Memory B cell (primary cell): ENCODE results near the gene DHX40.
A peak's percentile ranks its signal among the peaks of the same experiment; 100 is the strongest.

Experiments used
- ATAC-seq: fragments of 150-1000 bp; cut with Tn5 transposase; 2 replicates; pipeline ENCODE4 v1.10.0; 2021; ENCODE audit warnings: low read depth, mild to moderate bottlenecking, moderate library complexity
- DNase-seq, 2 donors: peaks; one replicate each; pipeline ENCODE4 v3.0.0; 2022; ENCODE audit warnings: low spot score in 2 of 2
- H3K27ac Mint-ChIP-seq: one replicate; pipeline ENCODE4 v1.8.0; 2022; ENCODE audit warnings: mild to moderate bottlenecking, moderate library complexity, mixed read lengths
- H3K27me3 Mint-ChIP-seq: one replicate; pipeline ENCODE4 v1.8.0; 2022; ENCODE audit warnings: mixed read lengths
- H3K36me3 Mint-ChIP-seq: one replicate; pipeline ENCODE4 v1.8.0; 2022; ENCODE audit warnings: mild to moderate bottlenecking, mixed read lengths
- H3K4me1 Mint-ChIP-seq: one replicate; pipeline ENCODE4 v1.8.0; 2022; ENCODE audit warnings: mixed read lengths
- H3K4me3 Mint-ChIP-seq: one replicate; pipeline ENCODE4 v1.8.0; 2022; ENCODE audit warnings: mild to moderate bottlenecking, moderate library complexity, mixed read lengths
- H3K9me3 Mint-ChIP-seq: one replicate; pipeline ENCODE4 v1.8.0; 2022; ENCODE audit warnings: mixed read lengths

The DHX40 gene

GRCh38 chr17:59627770-59628171 lies 62.4 kb downstream of the DHX40 start:
- H3K4me3 Mint-ChIP-seq: peak overlapping the region; percentile 54
- peak overlapping the region; percentile 4 for H3K27ac Mint-ChIP-seq
- H3K36me3 Mint-ChIP-seq: peaks cover 8% of the 10 kb centered on the region
- DNase-seq: no peak
- peaks cover 31% of the 10 kb centered on the region for H3K4me1 Mint-ChIP-seq
- no peaks in the 10 kb centered on the region for H3K27me3 Mint-ChIP-seq
- H3K9me3 Mint-ChIP-seq: no peaks in the 10 kb centered on the region
- peak; percentile 64 for ATAC-seq

- no peaks in the 10 kb centered on the region for H3K27me3 Mint-ChIP-seq
- no peaks in the 10 kb centered on the region for H3K9me3 Mint-ChIP-seq
- ATAC-seq (no peak), DNase-seq (no peak)
- peak overlapping the region; percentile 4 for H3K27ac Mint-ChIP-seq
- peaks cover 28% of the 10 kb centered on the region for H3K4me1 Mint-ChIP-seq
- peaks cover 8% of the 10 kb centered on the region for H3K36me3 Mint-ChIP-seq
- no peak overlapping the region for H3K4me3 Mint-ChIP-seq
Measured at GRCh38 chr17:59629174-59629573, 63.8 kb downstream of the DHX40 start.

GRCh38 chr17:59631276-59631675 lies 65.9 kb downstream of the DHX40 start:
- Mint-ChIP-seq H3K4me1 (peaks cover 27% of the 10 kb centered on the region), H3K36me3 (peaks cover 8% of the 10 kb centered on the region), H3K27ac (peak overlapping the region; percentile 63), H3K9me3 (no peaks in the 10 kb centered on the region), H3K27me3 (no peaks in the 10 kb centered on the region), H3K4me3 (no peak overlapping the region)
- DNase-seq (no peak), ATAC-seq (no peak)

- Mint-ChIP-seq H3K27ac (no peak overlapping the region), H3K27me3 (no peaks in the 10 kb centered on the region), H3K9me3 (no peaks in the 10 kb centered on the region), H3K36me3 (peaks cover 8% of the 10 kb centered on the region), H3K4me1 (peaks cover 27% of the 10 kb centered on the region), H3K4me3 (no peak overlapping the region)
- DNase-seq: no peak
- ATAC-seq: no peak
Measured at GRCh38 chr17:59632398-59632797, 67.0 kb downstream of the DHX40 start.

- Mint-ChIP-seq H3K36me3 (peaks cover 8% of the 10 kb centered on the region), H3K27me3 (no peaks in the 10 kb centered on the region), H3K9me3 (no peaks in the 10 kb centered on the region), H3K4me3 (no peak overlapping the region), H3K27ac (no peak overlapping the region), H3K4me1 (peaks cover 18% of the 10 kb centered on the region)
- DNase-seq (no peak), ATAC-seq (no peak)
Measured at GRCh38 chr17:59633658-59634359, 68.4 kb downstream of the DHX40 start.

GRCh38 chr17:59634632-59635541 lies 69.5 kb downstream of the DHX40 start:
- Mint-ChIP-seq H3K4me1 (peaks cover 17% of the 10 kb centered on the region), H3K27me3 (no peaks in the 10 kb centered on the region), H3K4me3 (no peak overlapping the region), H3K27ac (peak overlapping the region; percentile 38), H3K9me3 (no peaks in the 10 kb centered on the region), H3K36me3 (peaks cover 6% of the 10 kb centered on the region)
- no peak for ATAC-seq
- DNase-seq: no peak

- no peaks in the 10 kb centered on the region for H3K9me3 Mint-ChIP-seq
- H3K4me3 Mint-ChIP-seq: no peak overlapping the region
- peaks cover 19% of the 10 kb centered on the region for H3K4me1 Mint-ChIP-seq
- ATAC-seq (no peak), DNase-seq (no peak)
- H3K27me3 Mint-ChIP-seq: no peaks in the 10 kb centered on the region
- H3K36me3 Mint-ChIP-seq: no peaks in the 10 kb centered on the region
- H3K27ac Mint-ChIP-seq: no peak overlapping the region
Measured at GRCh38 chr17:59637611-59638310, 72.4 kb downstream of the DHX40 start.

GRCh38 chr17:59638553-59638952 lies 73.1 kb downstream of the DHX40 start:
- H3K9me3 Mint-ChIP-seq: no peaks in the 10 kb centered on the region
- H3K4me3 Mint-ChIP-seq: no peak overlapping the region
- H3K4me1 Mint-ChIP-seq: peaks cover 26% of the 10 kb centered on the region
- no peaks in the 10 kb centered on the region for H3K36me3 Mint-ChIP-seq
- H3K27me3 Mint-ChIP-seq: no peaks in the 10 kb centered on the region
- no peak for ATAC-seq
- no peak overlapping the region for H3K27ac Mint-ChIP-seq
- DNase-seq: no peak

GRCh38 chr17:59641799-59642484 lies 76.5 kb downstream of the DHX40 start:
- H3K9me3 Mint-ChIP-seq: no peaks in the 10 kb centered on the region
- peak overlapping the region; percentile 38 for H3K27ac Mint-ChIP-seq
- peaks cover 25% of the 10 kb centered on the region for H3K4me1 Mint-ChIP-seq
- ATAC-seq (peak; percentile 99), DNase-seq (peak in 1 of 2 donors; percentile 28)
- H3K4me3 Mint-ChIP-seq: peak overlapping the region; percentile 79
- H3K27me3 Mint-ChIP-seq: no peaks in the 10 kb centered on the region
- H3K36me3 Mint-ChIP-seq: peaks cover 7% of the 10 kb centered on the region

- H3K4me3 Mint-ChIP-seq: peak overlapping the region; percentile 79
- H3K9me3 Mint-ChIP-seq: no peaks in the 10 kb centered on the region
- peaks cover 10% of the 10 kb centered on the region for H3K36me3 Mint-ChIP-seq
- DNase-seq: no peak
- no peak for ATAC-seq
- H3K27me3 Mint-ChIP-seq: no peaks in the 10 kb centered on the region
- peak overlapping the region; percentile 38 for H3K27ac Mint-ChIP-seq
- peaks cover 25% of the 10 kb centered on the region for H3K4me1 Mint-ChIP-seq
Measured at GRCh38 chr17:59642565-59642964, 77.2 kb downstream of the DHX40 start.

- H3K4me3 Mint-ChIP-seq: peak overlapping the region; percentile 11
- no peak for DNase-seq
- no peaks in the 10 kb centered on the region for H3K9me3 Mint-ChIP-seq
- H3K27ac Mint-ChIP-seq: peak overlapping the region; percentile 4
- peaks cover 25% of the 10 kb centered on the region for H3K4me1 Mint-ChIP-seq
- no peaks in the 10 kb centered on the region for H3K27me3 Mint-ChIP-seq
- H3K36me3 Mint-ChIP-seq: peaks cover 14% of the 10 kb centered on the region
- ATAC-seq: peak; percentile 30
Measured at GRCh38 chr17:59643159-59644140, 78.0 kb downstream of the DHX40 start.

- H3K36me3 Mint-ChIP-seq: peaks cover 29% of the 10 kb centered on the region
- no peaks in the 10 kb centered on the region for H3K27me3 Mint-ChIP-seq
- ATAC-seq (no peak), DNase-seq (no peak)
- H3K4me3 Mint-ChIP-seq: no peak overlapping the region
- peaks cover 17% of the 10 kb centered on the region for H3K4me1 Mint-ChIP-seq
- no peaks in the 10 kb centered on the region for H3K9me3 Mint-ChIP-seq
- peak overlapping the region; percentile 14 for H3K27ac Mint-ChIP-seq
Measured at GRCh38 chr17:59647288-59647687, 81.9 kb downstream of the DHX40 start.

- Mint-ChIP-seq H3K27ac (no peak overlapping the region), H3K4me1 (peaks cover 4% of the 10 kb centered on the region), H3K9me3 (peaks cover 1% of the 10 kb centered on the region), H3K4me3 (no peak overlapping the region), H3K36me3 (peaks cover 40% of the 10 kb centered on the region), H3K27me3 (no peaks in the 10 kb centered on the region)
- DNase-seq (no peak), ATAC-seq (no peak)
Measured at GRCh38 chr17:59649886-59650285, 84.5 kb downstream of the DHX40 start.
